LNCaP clone FGC (cell line): Measurements from ENCODE around the gene NCOA1.

Experiments
- DNase-seq: peaks from one replicate; pipeline ENCODE4 v3.0.0-alpha.2; 2011; ENCODE audit warnings: low read depth
- H3K4me3 ChIP-seq: 2 replicates; pipeline ENCODE4 v1.5.1; 2011; ENCODE audit warnings: mild to moderate bottlenecking, low read depth, low read length, control low read depth
- CTCF ChIP-seq: IDR thresholded peaks from 2 replicates; pipeline ENCODE4 v1.5.1; 2012; ENCODE audit warnings: mild to moderate bottlenecking; ENCODE audit not compliant: control insufficient read depth, insufficient read depth; ENCODE audit errors: extremely low read depth

The NCOA1 gene

GRCh38 chr2:24454294-24454693 lies 36.8 kb upstream of the NCOA1 start:
- no peak for TF ChIP-seq CTCF
- H3K4me3 ChIP-seq, result no peak overlapping the region
- DNase-seq, result no peak

- no peak for DNase-seq
- no peak overlapping the region for H3K4me3 ChIP-seq
- no peak for TF ChIP-seq CTCF
Measured at GRCh38 chr2:24456599-24457556, 34.2 kb upstream of the NCOA1 start.

GRCh38 chr2:24457696-24458386 lies 33.2 kb upstream of the NCOA1 start:
- H3K4me3 ChIP-seq, result no peak overlapping the region
- TF ChIP-seq CTCF, result no peak
- no peak for DNase-seq

- no peak overlapping the region for H3K4me3 ChIP-seq
- no peak for TF ChIP-seq CTCF
- DNase-seq, result no peak
Measured at GRCh38 chr2:24459224-24460161, 31.6 kb upstream of the NCOA1 start.

- H3K4me3 ChIP-seq, result no peak overlapping the region
- no peak for DNase-seq
- no peak for TF ChIP-seq CTCF
Measured at GRCh38 chr2:24461685-24462084, 29.4 kb upstream of the NCOA1 start.

- no peak overlapping the region for H3K4me3 ChIP-seq
- no peak for DNase-seq
- no peak for TF ChIP-seq CTCF
Measured at GRCh38 chr2:24463271-24463670, 27.8 kb upstream of the NCOA1 start.
